Neural cell (in vitro differentiated cells): ENCODE measurements around the gene MAML2.

Source experiments
- EP300 ChIP-seq: fragments of 450-650 bp; conservative IDR thresholded peaks from 2 replicates; pipeline ENCODE4 v1.6.1; 2014; ENCODE audit warnings: antibody characterized with exemption, mild to moderate bottlenecking, moderate library complexity; ENCODE audit not compliant: poor library complexity, severe bottlenecking
- EZH2 ChIP-seq: fragments of 200-600, 300-800 bp; shearing (Covaris generic), sonication (generic); IDR thresholded peaks from 2 replicates; pipeline ENCODE4 v1.6.1; 2014; ENCODE audit warnings: antibody characterized with exemption, low read length, borderline replicate concordance, mild to moderate bottlenecking; ENCODE audit not compliant: insufficient read depth, poor library complexity, severe bottlenecking
- TAF1 ChIP-seq: IDR thresholded peaks from 2 replicates; pipeline ENCODE4 v1.6.1; 2012; ENCODE audit warnings: low read depth

DNA sequence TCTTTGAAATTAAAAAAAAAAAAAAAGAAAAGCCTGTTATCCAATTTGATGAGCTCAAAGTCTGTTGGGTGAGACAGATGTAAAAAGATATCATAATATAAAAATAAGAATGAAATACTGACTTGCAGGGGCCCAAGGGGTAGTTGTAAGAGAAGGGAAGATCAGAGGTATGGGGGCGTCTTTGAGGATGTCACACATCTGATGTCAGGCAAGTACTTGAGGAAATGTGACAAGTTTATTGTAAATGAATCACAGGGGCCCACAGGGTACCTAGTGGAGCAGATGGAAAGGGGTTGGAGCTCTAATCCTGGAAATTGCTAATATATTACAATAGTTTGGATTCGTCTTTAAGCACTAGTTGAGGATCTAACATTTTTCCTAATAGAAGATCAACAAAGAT is 131.6 kb downstream of the MAML2 start:
- TF ChIP-seq TAF1 = no peak
- TF ChIP-seq EP300 = no peak
- TF ChIP-seq EZH2 = no peak
